Body of pancreas (tissue), 4 donors: ENCODE measurements around the gene ELL2.

Source experiments
- POLR2A ChIP-seq, 3 donors: fragments of 450-650 bp; IDR thresholded peaks; one replicate each; pipeline ENCODE4 v1.6.1; 2016; ENCODE audit warnings: antibody characterized with exemption in 3 of 3, mild to moderate bottlenecking in 2 of 3
- TF ChIP-seq, protein P1 (sequence below), 7 experiments: fragments of 450-650 bp in 4 of 7; fragments of 200-600 bp in 3 of 7; sonication (generic) in 3 of 7; IDR thresholded peaks; one replicate each; pipeline ENCODE4 v1.5.1; 2016 to 2019; ENCODE audit warnings: antibody characterized with exemption in 7 of 7

DNA sequence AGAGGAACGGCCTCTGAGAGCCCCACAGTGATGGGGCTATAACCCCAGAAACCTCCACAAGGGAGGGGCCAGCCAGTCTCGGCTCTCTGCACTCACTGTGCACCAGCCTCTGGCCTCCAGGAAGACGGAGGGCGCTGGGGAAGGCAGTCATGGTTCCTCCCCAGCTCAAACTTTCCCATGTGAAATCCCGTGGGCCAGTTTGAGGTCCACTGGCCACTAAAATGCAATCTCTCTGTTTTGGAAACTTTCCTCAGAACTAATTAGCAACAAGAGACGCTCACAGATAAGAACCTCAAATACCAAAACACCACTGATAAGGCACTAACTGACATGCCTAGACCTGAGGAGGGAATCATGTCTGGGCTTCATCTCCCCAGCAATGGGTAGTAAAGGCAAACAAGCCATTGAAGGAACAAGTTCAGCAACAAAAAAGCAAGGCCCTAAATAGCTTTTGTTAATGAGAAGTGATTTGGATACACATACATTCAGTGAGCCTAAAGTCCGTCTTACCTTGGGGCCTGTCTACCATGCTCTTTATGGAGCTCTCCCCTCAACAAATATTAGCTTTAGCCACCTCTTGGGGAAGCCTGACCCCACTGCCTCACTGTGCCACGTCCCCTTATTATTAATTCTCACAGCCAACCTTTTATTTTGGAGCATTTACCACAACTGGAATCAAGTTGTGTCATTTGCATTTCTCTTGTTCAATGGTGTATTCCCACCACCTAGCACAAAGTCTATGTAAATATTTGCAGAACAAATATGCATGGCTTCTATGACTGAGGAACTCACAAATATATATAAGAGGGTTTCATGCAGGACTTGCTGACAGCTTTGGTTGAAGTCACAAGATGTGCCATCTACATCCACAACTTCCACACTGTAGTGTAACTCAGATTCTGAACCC, 83.0 kb downstream of the ELL2 start:
- TF ChIP-seq, protein P1, sequence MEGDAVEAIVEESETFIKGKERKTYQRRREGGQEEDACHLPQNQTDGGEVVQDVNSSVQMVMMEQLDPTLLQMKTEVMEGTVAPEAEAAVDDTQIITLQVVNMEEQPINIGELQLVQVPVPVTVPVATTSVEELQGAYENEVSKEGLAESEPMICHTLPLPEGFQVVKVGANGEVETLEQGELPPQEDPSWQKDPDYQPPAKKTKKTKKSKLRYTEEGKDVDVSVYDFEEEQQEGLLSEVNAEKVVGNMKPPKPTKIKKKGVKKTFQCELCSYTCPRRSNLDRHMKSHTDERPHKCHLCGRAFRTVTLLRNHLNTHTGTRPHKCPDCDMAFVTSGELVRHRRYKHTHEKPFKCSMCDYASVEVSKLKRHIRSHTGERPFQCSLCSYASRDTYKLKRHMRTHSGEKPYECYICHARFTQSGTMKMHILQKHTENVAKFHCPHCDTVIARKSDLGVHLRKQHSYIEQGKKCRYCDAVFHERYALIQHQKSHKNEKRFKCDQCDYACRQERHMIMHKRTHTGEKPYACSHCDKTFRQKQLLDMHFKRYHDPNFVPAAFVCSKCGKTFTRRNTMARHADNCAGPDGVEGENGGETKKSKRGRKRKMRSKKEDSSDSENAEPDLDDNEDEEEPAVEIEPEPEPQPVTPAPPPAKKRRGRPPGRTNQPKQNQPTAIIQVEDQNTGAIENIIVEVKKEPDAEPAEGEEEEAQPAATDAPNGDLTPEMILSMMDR (IDR thresholded peaks at IDR 0.05) = no peak
- TF ChIP-seq POLR2A (IDR thresholded peaks at IDR 0.05) = no peak
